LHCN-M2 (cell line): Measurements from ENCODE around the gene UFSP1. TPM values are rescaled to one million over a fixed set of nuclear protein-coding genes. Genes with fewer than 3 reads are reported as not detected.
"Not testable (repeated sequence)": the region's sequence is repeated elsewhere in the genome, so short reads cannot be mapped to it uniquely, and the experiment has no call there.

Experiments used
- DNase-seq: peaks from one replicate; pipeline ENCODE4 v3.0.0-alpha.2; 2012; ENCODE audit warnings: low read depth
- polyA plus RNA-seq: library from polyadenylated mRNA; unstranded; fragments of >200 nt; gene quantifications from one replicate; pipeline ENCODE4 v1.2.1, GENCODE V29; 2012; ENCODE audit warnings: missing spikeins
- total RNA-seq: library from RNA; depleted of rRNA; stranded (reverse); fragments of >200 nt; gene quantifications from 2 replicates; pipeline ENCODE4 v1.2.3, GENCODE V29; 2014; rRNA removed

The UFSP1 gene
- total RNA-seq: 6.7 and 7.6 TPM in 2 replicates
- 4.9 TPM for polyA plus RNA-seq

DNA sequence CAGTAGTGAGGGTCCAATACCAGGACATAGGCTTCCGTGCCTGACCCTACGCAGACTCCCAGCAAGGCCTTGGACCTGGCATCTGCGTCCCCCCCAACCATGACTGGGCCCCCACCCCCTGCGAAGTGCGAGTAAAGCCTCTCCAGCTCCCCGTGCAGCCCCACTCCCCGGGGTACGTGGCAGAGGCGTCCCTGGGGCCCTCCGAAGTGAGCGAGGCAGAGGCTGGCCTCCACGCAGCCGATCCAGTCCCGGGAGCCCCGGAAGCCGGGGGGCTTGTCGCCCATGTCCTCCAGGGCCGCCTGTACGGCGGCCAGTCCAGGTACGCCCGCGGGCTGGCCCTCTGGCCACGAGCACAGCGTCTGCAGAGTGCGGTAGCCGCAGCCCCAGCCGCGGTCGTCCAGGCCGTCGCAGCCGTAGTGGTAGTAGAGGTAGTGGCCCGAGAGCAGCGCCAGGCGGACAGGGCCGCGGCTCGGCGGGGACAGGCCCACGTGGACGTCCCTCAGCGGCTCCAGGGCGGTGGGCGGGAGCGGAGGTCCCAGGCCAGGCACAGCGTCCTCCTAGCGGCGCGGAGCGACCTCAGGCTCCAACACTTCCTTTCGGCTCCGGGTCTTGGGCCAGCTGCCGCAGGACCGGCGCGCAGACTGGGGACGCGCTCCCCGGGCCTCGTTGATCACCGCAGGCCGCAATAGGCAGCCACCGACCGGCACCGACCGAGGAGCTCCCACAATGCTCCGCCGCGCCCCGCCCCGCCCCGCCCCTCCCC lies at the start of gene UFSP1:
Gene UFSP1, minus strand, starts transcription at position 728 of the 763 bp plus-strand sequence. Its CDS starts 444 bp downstream, at position 284.
- no peak for DNase-seq

DNA sequence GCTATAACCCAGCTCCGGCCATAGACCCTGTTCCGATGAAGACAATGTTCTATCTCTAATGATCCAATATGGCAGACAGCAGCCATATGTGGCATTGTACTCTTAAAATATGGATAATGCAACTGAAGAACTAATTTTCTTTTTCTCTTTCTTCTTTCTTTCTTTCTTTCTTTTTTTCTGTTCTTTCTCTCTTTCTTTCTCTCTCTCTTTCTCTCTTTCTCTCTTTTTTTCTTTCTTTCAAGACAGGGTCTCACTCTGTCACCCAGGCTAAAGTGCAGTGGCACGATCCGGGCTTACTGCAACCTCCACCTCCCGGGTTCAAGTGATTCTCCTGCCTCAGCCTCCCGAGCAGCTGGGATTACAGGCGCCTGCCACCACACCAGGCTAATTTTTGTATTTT lies 46.7 kb upstream of the UFSP1 start:
- not testable (repeated sequence) for DNase-seq

DNA sequence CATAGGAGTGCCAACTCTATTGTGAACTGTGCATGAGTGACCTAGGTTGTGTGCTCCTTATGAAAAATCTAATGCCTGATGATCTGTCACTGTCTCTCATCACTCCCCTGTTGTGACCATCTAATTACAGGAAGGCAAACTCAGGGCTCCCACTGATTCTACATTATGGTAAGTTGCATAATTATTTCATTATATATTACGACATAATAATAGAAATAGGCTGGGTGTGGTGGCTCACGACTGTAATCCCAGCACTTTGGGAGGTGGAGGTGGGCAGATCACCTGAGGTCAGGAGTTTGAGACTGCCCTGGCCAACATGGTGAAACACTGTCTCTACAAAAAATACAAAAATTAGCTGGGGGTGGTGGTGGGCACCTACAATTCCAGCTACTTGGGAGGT lies 45.9 kb upstream of the UFSP1 start:
- DNase-seq: not testable (repeated sequence)

DNA sequence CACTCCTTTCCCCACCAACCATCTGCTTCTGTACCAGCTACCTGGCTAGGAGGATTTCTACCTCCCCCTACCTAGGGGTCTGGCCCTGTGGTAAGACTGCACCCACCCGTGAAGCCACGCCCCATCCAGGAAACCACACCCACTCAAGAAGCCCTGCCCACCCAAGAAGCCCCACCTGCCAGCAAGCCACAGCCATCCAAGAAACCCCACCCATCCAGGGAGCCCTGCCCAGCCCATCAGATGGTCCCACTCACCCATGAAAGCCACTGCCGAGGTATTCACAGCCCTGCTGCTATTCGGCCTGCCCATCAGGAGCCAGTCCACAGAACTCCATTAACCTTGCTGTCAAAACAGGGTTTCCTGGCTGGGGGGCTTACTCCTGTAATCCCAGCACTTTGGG lies 44.2 kb upstream of the UFSP1 start:
- no peak for DNase-seq

DNA sequence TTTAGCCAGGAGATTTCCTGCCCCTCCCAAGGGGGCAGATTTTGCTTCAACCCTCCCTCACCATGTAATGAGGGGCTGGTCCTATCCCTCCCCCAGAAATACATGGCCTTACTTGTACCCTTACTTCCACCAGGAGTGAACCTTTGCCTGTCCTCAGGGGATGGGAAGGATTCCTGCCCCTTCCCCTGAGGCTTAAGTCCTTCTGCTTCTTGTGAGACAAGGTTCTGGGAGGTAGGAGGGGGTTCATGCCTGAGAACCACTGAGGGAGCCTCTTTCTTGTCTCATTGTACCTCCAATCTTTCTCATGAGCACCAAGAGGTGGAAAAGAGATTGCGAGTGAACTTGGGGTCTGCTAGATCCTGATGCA lies 40.3 kb upstream of the UFSP1 start:
- no peak for DNase-seq

DNA sequence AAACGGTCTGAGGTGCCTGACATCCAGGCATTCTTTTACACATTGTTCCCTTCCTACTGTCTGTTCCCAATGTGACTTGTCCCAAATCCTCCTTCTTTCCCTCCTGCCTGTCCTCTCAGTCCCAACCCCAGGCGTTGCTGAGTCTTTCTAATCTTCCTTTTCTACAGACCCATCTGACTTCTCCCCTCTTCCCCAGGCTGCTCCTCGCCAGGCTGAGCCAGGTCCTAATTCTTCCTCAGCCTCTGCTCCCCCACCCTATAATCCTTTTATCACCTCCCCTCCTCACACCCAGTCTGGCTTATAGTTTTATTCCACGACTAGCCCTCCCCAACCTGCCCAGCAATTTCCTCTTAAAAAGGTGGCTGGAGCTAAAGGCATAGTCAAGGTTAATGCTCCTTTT lies 34.1 kb upstream of the UFSP1 start:
- not testable (repeated sequence) for DNase-seq

DNA sequence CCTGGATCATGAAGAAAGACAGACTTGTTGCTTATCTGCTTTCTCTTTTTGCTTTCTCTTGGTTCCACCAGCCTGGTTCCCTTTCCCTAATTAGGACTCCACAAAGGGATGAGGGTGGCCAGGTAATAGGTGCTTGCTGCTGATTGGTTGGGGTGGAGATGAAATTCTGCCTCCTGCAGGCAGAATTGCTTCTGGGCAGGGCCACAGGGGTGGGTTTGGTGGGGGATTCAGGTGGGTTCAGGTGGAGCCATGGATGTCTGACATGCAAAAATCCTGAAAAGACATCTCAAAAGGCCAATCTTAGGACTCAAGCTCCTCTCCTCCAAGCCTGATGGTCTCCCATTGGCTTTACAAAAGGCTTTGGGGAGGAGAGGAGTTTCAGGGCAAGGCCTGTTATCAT lies 31.5 kb upstream of the UFSP1 start:
- DNase-seq: no peak

DNA sequence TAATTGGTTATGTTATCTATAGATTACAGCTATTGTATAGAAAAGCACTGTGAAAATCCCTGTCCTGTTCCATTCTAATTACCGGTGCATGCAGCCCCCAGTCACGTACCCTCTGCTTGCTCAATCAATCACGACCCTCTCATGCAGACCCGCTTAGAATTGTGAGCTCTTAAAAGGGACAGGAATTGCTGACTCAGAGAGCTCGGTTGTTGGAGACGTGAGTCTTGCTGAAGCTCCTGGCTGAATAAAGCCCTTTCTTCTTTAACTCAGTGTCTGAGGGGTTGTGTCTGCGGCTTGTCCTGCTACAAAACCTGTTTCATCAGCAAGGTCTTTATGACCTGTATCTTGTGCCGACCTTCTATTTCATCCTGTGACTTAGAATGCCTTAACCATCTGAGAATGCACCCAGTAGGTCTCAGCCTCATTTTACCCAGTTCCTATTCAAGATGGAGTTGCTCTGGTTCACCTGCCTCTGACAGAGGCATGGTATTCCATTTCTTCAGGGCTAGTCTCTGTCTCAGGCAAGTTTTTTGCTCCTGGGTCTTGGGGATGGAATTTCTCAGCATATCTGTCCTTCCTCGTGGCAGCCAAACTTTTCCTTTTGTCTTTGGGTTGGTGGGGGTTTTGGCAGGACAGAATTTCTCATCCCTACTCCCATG lies 30.4 kb upstream of the UFSP1 start:
- not testable (repeated sequence) for DNase-seq

DNA sequence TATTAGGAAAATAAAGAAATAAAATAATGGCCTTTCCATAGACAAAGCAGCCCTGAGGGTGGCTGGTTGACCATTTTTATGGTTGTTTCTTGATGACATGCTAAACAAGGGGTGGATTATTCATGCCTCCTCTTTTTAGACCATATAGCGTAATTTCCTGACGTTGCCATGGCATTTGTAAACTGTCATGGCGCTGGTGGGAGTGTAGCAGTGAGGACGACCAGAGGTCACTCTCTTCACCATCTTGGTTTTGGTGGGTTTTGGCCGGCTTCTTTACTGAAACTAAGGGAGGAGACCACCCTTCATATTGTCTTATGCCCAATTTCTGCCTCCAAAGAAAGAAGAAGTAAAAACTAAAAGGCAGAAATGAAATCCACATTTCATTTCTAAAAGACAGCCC lies 29.8 kb upstream of the UFSP1 start:
- DNase-seq: not testable (repeated sequence)

DNA sequence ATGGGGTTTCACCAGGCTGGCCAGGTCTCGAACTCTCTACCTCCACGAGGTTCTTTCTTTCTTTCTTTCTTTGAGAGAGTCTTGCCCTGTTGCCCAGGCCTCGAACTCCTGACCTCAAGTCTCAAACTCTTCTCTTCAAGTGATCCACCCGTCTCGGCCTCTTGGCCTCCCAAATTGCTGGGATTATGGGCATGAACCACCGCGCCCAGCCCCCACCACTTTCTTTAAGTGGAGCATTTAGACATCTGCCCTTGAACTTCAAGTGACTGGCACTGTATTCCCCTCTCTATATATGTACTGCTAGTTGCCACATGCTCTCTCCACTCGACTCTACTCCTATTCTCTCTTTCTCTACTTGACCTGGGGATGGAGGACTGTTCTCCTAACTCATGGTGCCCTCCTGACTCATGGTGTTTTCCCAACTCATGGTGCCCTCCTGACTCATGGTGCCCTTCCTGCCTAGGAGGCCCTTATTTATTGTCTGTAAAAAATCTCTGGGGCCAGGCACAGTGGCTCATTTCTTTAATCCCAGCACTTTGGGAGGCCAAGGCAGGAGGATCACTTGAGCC lies 25.4 kb upstream of the UFSP1 start:
- DNase-seq: peak; percentile 28

DNA sequence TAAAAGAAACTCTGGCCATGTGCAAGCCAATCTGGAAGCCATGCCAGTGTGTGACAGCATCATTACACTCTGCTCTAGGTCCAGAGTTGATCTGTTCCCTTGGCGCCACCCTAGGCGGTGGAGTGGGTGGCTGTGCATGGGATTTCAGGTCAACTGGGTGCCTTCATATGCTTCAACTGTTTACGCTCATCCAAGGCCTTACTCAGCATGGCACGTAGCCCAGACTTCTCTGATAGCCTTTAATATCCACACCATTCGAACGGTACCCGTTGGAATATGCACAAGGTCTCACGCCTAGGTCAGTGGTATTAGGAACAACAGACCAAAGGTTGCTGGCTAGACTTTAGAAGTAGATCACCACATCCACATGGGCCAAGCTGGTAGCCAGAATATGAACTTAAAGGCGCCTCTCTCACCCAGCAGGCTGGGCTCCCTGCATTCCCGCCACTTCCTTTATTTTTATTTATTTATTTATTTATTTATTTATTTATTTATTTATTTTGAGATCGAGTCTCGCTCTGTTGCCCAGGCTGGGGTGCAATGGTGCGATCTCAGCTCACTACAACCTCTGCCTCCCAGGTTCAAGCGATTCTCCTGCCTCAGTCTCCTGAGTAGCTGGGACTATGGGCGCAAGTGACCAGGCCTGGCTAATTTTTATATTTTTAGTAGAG lies 24.8 kb upstream of the UFSP1 start:
- DNase-seq: no peak

DNA sequence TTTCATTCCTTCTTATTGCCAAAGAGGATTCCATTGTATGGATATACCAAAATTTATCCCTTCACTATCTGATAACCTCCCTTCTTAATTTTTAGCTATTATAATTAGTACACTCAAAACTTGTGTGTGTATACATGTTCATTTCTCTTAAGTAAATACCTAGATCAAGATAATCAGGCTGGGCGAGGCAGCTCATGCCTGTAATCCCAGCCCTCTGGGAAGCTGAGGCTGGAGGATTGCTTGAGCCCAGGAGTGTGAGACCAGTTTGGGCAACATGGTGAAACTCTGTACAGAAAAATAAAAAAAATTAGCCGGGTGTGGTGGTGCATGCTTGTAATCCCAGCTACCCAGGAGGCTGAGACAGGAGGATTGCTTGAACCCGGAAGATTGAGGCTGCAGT lies 22.0 kb upstream of the UFSP1 start:
- no peak for DNase-seq

DNA sequence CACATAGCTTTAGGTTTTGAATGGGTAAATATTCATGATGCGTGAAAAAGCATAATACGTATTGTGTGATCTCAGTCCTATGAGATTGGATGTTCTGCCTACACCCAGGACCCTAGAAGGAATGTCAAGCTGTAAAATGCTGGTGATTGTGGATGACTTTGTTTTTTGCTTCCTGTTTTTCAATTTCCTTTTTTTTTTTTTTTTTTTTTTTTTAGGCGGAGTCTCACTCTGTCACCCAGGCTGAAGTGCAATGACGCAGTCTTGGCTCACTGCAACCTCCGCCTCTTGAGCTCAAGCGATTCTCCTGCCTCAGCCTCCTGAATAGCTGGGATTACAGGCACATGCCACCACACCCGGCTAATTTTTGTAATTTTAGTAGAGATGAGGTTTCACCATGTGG lies 20.9 kb upstream of the UFSP1 start:
- not testable (repeated sequence) for DNase-seq

DNA sequence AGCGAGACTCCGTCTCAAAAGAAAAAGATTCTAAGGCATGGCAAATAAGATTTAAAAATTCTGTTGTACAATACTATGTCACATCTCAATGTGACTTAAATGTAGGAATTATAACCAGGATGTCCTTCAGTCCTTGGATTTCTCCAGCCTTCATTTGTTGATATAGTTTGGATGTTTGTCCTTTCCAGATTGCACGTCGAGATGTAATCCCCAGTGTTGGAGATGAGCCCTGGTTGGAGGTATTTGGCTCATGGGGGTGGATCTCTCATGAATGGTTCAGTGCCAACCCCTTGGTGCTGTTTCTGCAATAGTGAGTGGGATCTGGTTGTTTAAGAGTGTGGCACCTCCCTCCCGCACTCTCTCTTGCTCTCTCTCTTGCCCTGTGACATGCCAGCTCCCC lies 19.0 kb upstream of the UFSP1 start:
- no peak for DNase-seq

DNA sequence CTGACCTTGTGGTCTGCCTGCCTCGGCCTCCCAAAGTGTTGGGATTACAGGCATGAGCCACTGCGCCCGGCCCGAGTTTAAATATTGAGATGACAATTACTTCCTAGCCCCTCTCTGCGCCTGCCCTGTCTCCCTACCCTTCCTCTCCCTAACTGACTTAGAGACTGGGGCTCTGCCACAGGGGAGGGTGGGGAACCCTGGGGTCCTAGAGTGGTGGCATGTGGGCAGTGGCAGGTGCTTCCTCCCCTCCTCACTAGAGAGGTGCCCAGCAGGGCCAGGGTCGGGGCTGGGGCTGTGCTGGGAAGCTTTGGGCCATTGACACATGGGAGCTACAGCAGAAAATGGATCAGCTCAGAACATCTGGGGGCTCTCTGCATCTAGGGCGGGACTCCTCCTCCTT lies 13.1 kb upstream of the UFSP1 start:
- no peak for DNase-seq

DNA sequence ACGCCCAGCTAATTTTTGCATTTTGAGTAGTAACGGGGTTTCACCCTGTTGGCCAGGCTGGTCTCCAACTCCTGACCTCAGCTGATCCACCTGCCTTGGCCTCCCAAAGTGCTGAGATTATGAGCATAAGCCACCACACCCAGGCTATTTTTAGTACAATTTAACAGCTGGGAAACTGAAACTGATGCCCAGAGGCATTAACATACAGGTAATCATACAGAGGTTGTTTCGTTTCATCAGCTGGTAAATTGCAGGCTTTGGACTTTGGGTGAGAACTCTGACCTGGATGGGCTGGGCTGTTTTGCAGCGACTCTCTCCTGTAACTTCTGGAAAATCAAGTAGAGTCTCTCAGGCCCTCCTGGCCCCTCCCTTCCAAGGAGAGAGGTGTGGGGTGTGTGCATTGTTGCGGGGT lies 12.4 kb upstream of the UFSP1 start:
- DNase-seq: no peak

DNA sequence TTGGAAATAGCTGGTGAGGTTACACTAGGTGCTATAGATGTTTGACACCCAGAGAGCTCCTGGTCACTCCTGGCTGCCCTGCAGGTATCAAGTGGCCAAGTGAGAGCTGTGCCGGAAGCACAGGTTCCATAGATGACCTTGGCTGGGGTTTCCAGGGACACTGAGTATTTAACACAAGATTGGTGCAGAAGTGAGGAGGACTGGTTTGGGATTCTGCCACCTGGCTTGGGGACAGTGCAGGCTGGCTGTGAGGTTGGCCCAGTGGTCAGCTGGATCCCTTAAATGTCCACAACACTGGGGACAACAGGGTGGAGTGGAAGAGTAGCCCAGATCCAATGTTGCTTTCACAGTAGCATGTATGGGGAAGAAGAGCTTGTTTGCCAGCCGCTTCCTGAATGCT lies 11.5 kb upstream of the UFSP1 start:
- no peak for DNase-seq

DNA sequence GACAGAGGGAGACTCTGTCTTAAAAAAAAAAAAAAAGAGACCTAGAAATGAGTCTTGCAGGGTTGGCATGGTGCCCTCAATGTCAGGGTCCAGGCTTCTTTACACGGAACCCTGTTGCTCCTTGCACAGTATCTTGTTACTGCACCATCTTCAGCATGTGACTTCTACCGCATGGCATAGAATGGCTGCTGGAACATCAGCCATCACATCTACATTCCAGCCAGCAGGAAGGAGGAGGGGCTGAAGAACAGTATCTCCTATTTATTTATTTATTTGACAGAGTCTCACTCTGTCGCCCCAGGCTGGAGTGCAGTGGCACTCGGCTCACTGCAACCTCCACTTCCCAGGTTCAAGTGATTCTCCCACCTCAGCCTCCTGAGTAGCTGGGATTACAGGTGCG lies 9.9 kb upstream of the UFSP1 start:
- DNase-seq: no peak

DNA sequence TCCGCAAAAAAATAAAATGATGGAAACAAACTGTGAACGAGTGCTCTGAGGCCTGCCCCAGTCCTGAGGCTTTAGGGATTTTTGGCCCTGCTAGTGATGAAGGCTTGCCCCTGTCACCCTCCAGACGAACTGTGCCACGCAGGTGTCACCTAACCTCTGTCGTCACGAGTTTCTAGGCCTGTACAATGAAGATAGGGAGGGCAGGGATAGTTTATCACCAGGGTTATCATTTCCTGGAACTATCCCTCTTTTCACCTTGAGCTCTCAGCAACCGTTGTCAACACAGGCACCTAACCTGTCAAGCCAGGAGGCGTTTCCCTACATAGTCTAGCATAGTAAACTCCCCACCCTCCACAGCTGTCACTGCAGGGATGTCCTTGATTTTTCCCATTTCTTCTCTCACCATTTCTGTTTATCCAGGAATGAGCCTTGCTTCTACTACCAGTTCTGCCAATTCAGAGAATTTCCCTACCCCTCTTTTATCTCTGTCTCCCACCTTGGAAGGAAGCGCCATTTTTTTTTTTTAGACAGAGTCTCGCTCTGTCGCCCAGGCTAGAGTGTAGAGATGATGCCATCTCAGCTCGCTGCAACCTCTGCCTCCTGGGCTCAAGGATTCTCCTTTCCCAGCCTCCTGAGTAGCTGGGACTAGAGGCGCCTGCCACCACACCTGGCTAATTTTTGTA lies 8.4 kb upstream of the UFSP1 start:
- DNase-seq: no peak

DNA sequence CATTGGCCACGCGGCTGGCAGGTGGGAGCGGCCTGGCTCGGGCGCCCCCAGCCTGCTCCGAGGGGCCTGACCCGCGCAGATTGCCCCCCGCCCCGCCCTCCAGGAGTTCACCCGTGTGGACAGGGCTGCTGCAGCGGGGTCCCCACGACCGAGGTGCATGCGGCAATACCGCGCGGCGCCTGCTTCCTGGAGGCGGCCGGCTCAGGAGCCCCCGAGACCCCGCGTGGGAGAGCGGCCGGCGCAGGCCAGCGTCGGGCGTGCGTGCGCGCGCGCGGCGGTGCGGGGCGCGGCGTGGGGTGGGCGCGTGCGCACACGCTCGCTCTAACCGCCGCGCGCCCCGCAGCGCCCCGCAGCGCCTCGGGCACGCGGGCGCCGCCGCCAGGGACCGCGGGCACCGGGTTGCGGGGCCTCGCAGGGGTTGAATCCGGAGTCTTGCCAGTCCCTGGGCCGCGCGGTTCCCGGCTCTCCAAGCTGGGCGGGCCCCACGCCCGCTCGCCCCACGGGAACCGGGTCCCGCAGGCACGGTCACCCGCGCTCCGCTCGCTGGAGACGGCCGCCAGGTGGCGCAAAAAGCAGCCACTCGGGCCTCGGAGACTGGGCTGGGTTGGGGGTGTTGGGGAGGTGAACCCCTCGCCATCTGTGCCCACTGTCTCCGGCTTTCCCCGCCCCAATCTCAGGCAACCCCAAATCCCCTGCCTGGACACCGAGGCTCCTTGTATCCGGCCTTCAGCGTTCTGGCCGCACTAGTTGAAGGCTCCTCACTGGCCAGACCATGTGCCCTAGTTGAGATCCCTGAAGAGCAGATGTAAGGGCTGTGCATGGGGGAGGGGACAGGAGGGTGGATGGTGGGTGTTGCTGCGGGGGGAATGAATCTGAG lies 7.5 kb upstream of the UFSP1 start:
- no peak for DNase-seq
